Endothelial cell of umbilical vein (primary cell): Measurements from ENCODE around the gene RASGEF1C.

Source experiments
- CTCF ChIP-seq, 2 donors: IDR thresholded peaks; 1 replicate in 1 of 2; 2 replicates in 1 of 2; pipeline ENCODE4 v1.5.1; 2011; ENCODE audit warnings: low read length in 2 of 2, mild to moderate bottlenecking in 2 of 2, moderate library complexity in 2 of 2, control low read depth in 1 of 2, inconsistent platforms in 1 of 2, low read depth in 1 of 2; ENCODE audit not compliant: insufficient read depth in 1 of 2; ENCODE audit errors: extremely low read depth in 1 of 2
- EZH2 ChIP-seq: IDR thresholded peaks from 2 replicates; pipeline ENCODE4 v1.6.1; 2012; ENCODE audit warnings: borderline replicate concordance, low read depth, mild to moderate bottlenecking, moderate library complexity, low read length, inconsistent platforms; ENCODE audit not compliant: severe bottlenecking
- MAX ChIP-seq: IDR thresholded peaks from 2 replicates; pipeline ENCODE4 v1.6.1; 2011; ENCODE audit not compliant: insufficient read depth, insufficient read length
- POLR2A ChIP-seq: IDR thresholded peaks from 2 replicates; pipeline ENCODE4 v1.6.1; 2012; ENCODE audit warnings: low read depth, mild to moderate bottlenecking, control low read depth, low read length
- POLR2AphosphoS5 ChIP-seq: IDR thresholded peaks from 2 replicates; pipeline ENCODE4 v1.6.1; 2012; ENCODE audit warnings: low read depth, mild to moderate bottlenecking, control low read depth, low read length, moderate library complexity; ENCODE audit not compliant: insufficient read depth

GRCh38 chr5:180171568-180172094 lies 37.4 kb downstream of the RASGEF1C start:
- TF ChIP-seq CTCF (IDR thresholded peaks at IDR 0.05; ENCODE audit: extremely low read depth in 1 of 2, insufficient read depth in 1 of 2, low read depth in 1 of 2, low read length in 2 of 2) (no peak), EZH2 (no peak), POLR2A (no peak), POLR2AphosphoS5 (no peak), MAX (no peak)
